Chondrocyte (in vitro differentiated cells): ENCODE data around the gene SMIM13. TPM values are rescaled to one million over a fixed set of nuclear protein-coding genes. Genes with fewer than 3 reads are reported as not detected.
A peak's percentile ranks its signal among the peaks of the same experiment; 100 is the strongest.

Experiments
- DNase-seq: peaks from one replicate; pipeline ENCODE4 v3.0.0; 2021; ENCODE audit warnings: mixed read lengths, low spot score
- H3K27ac Mint-ChIP-seq: one replicate; pipeline ENCODE4 v1.8.0; 2021; ENCODE audit warnings: mild to moderate bottlenecking, moderate library complexity, mixed read lengths; ENCODE audit not compliant: unreplicated experiment
- H3K27me3 Mint-ChIP-seq: 2 replicates; pipeline ENCODE4 v1.8.0; 2021; ENCODE audit warnings: low read depth, mixed read lengths
- H3K36me3 Mint-ChIP-seq: 2 replicates; pipeline ENCODE4 v1.8.0; 2021; ENCODE audit warnings: low read depth, mixed read lengths
- H3K4me1 Mint-ChIP-seq: 2 replicates; pipeline ENCODE4 v1.8.0; 2021; ENCODE audit warnings: low read depth, mild to moderate bottlenecking, mixed read lengths
- H3K4me3 Mint-ChIP-seq: one replicate; pipeline ENCODE4 v1.8.0; 2021; ENCODE audit warnings: mild to moderate bottlenecking, moderate library complexity, mixed read lengths; ENCODE audit not compliant: unreplicated experiment
- H3K9me3 Mint-ChIP-seq: 2 replicates; pipeline ENCODE4 v1.8.0; 2021; ENCODE audit warnings: low read depth, mixed read lengths
- CTCF ChIP-seq: fragments of 200-600 bp; sonication (generic); IDR thresholded peaks from 2 replicates; pipeline ENCODE4 v1.5.0; 2021; ENCODE audit warnings: antibody characterized with exemption, mild to moderate bottlenecking, moderate library complexity
- total RNA-seq: library from RNA; stranded (reverse); gene quantifications from 3 replicates; pipeline ENCODE4 v1.2.1, GENCODE V29; 2021

SMIM13 gene
- total RNA-seq, 1 donor from 2014 or later: 20.9 TPM

DNA sequence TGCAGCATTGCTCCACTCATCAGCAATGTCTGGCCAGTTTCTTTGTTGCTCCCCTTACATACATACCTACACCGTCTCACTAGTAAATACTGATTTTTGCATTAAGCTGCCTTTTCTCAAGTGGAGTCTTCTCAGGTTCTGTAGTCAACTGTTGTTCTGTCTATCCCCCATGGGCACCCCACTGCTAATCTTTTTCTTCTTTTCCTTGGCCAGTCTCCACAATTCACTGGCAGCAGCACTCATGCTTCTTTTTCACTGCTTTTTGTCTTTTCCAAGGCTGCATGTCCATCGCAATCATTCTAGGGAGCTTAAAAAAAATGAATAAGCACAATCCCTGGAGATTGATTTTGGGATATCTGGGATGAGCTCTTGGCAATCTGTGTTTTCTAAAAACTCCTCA is 28.2 kb downstream of the SMIM13 start:
- no peak for DNase-seq
- Mint-ChIP-seq H3K9me3 (no peaks in the 10 kb centered on the region), H3K27me3 (no peaks in the 10 kb centered on the region), H3K4me3 (no peak overlapping the region), H3K4me1 (peaks cover 57% of the 10 kb centered on the region), H3K36me3 (no peaks in the 10 kb centered on the region), H3K27ac (peak overlapping the region; percentile 34)
- no peak for TF ChIP-seq CTCF

- no peak for TF ChIP-seq CTCF
- Mint-ChIP-seq H3K4me1 (peaks cover 62% of the 10 kb centered on the region), H3K27ac (no peak overlapping the region), H3K27me3 (no peaks in the 10 kb centered on the region), H3K4me3 (no peak overlapping the region), H3K36me3 (peaks cover under 1% of the 10 kb centered on the region), H3K9me3 (no peaks in the 10 kb centered on the region)
- no peak for DNase-seq
These were observed 28.7 kb downstream of the SMIM13 start for GRCh38 chr6:11122380-11122779.

GRCh38 chr6:11123978-11124377 is 30.3 kb downstream of the SMIM13 start:
- Mint-ChIP-seq H3K36me3 (peaks cover 2% of the 10 kb centered on the region), H3K4me3 (no peak overlapping the region), H3K9me3 (no peaks in the 10 kb centered on the region), H3K4me1 (peaks cover 65% of the 10 kb centered on the region), H3K27ac (no peak overlapping the region), H3K27me3 (no peaks in the 10 kb centered on the region)
- TF ChIP-seq CTCF: peak; percentile 54
- no peak for DNase-seq

- TF ChIP-seq CTCF: no peak
- H3K4me3 Mint-ChIP-seq: no peak overlapping the region
- no peak for DNase-seq
- H3K27ac Mint-ChIP-seq: no peak overlapping the region
- H3K27me3 Mint-ChIP-seq: no peaks in the 10 kb centered on the region
- H3K9me3 Mint-ChIP-seq: no peaks in the 10 kb centered on the region
- peaks cover 67% of the 10 kb centered on the region for H3K4me1 Mint-ChIP-seq
- peaks cover 3% of the 10 kb centered on the region for H3K36me3 Mint-ChIP-seq
These were observed 33.2 kb downstream of the SMIM13 start for GRCh38 chr6:11126876-11127275.

DNA sequence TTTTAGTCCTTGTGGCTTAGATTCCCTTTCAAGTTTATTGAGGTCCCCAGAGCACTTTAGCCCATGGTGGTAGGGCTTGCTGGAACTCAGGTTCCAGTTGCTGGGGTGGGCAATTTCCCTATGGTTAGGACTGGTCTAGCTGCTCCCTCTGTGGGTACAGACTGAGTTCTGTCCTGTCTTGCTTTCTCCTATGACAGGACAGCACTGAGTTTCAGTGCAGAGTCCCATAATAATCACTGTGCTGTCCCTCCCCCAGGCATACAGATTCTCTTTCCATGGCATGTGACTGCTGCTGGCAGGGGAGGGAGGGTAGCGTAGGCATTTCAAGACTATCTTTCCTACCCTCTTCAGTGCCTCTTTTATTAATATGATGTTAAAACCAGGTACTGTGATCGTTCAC is 35.0 kb downstream of the SMIM13 start:
- Mint-ChIP-seq H3K27me3 (no peaks in the 10 kb centered on the region), H3K27ac (no peak overlapping the region), H3K36me3 (peaks cover 3% of the 10 kb centered on the region), H3K4me1 (peaks cover 65% of the 10 kb centered on the region), H3K9me3 (no peaks in the 10 kb centered on the region), H3K4me3 (no peak overlapping the region)
- DNase-seq: no peak
- TF ChIP-seq CTCF: no peak
